M059J (cell line): ENCODE data around the gene AP5Z1. TPM values are rescaled to one million over a fixed set of nuclear protein-coding genes. Genes with fewer than 3 reads are reported as not detected.

Experiments used
- DNase-seq: peaks from one replicate; pipeline ENCODE4 v3.0.0-alpha.2; 2012; ENCODE audit warnings: low read depth
- total RNA-seq: library from RNA; depleted of rRNA; stranded (reverse); fragments of >200 nt; shearing (Covaris generic); gene quantifications from 2 replicates; pipeline ENCODE4 v1.2.3, GENCODE V29; 2014

AP5Z1 gene
- total RNA-seq, 1 experiment from 2014 or later, result 22.7 TPM

DNA sequence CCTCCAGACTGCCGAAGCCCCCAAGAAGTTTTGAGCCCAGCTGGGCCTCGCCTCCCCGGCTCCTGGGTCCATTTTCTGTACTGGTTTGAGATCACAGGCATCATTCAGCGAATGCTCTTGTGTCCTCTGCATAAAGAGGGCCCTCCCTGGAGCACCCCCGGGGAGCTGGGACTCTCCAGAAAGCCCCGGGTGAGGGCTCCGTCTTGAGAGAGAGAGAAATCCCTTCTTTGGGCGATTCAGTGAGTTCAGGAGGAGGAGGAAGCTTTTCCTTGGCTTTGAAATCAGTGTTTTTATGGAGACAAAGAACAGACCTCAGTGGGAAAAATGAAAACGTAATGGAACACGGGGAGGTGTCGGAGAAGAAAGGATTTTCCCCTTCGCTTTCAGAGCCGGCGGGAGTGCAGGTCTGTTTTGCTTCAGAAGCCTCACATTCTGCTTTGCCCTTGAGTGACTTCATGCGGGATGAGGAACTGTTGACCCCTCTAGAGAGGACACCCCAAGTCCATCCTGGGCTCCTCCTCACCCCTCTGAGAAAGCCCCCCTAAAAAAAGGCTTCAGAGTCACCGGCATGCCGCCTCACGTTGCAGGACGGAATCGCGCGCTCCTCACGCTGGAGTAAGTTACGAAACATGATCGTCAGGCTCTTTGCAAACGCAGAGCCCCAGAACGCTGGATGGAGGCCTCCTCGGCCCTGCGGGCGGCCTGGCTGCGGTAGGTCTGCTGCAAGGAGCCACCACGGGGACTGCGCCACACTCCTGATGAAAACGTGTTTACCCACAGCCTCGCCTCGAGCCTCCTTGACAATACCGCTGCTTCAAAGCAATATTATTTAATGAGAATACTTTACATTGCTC, 8.5 kb upstream of the AP5Z1 start:
- no peak for DNase-seq

DNA sequence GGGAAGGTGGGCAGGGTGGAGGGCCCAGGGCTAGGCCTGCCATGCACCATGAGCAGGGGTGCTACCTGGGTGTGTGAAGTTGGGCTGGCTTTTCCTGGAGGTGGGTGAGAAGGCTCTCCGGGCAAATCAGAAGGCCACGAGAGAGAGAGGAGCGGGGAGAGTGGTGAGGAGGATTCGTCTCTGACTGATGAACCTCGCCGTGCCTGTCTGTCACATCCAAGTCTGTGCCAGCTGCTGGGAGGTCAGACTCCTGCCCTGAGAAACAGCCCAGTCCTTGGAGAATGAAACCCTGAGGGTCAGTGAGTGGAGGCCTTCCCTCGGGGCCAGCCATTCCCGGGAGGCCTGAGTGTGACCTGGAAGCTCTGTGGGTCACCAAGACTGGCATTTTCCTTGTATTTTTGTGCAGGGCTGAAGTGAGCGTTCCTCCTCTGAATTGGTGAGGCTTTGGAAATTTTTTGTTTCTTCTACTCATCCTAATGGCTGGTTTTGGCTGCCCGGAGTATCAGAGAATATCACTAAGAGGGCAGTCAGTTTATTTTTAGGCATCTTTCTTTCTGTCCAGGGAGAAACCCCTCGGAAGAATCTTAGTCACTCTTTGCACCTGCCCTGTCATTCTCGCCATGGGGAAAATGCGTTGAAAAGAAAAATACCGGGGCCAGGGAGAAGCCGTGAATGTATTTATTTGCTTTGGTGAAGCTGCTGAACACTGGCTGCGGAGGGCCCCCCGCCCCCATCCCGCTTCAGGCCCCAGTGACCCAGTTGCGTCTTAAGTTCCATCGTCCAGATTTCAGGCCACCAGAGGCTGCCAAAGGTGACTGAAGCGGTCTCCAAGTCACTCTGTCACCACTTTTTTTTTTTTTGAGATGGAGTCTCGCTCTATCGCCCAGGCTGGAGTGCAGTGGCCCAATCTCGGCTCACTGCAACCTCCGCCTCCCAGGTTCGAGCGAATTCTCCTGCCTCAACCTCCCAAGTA, 6.5 kb upstream of the AP5Z1 start:
- no peak for DNase-seq

DNA sequence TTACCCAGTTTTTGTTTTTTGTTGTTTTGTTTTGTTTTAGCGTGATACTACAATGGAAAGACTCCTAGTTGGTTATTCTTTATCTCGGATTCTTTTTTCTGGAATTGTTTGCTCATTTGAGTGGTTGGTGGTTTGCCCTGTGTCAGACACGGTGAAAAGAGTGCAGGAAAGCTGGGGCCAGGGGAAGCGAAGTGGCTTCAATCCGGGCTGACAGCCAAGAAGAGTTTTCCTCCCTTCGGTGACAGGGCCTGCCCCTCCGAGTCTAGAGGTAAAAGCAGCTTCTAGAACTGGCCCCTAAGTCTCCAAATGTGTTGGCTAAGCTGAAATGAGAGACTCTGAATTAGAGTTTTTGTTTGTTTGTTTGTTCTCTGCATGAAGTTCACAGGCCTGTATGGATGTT, 5.7 kb upstream of the AP5Z1 start:
- no peak for DNase-seq

DNA sequence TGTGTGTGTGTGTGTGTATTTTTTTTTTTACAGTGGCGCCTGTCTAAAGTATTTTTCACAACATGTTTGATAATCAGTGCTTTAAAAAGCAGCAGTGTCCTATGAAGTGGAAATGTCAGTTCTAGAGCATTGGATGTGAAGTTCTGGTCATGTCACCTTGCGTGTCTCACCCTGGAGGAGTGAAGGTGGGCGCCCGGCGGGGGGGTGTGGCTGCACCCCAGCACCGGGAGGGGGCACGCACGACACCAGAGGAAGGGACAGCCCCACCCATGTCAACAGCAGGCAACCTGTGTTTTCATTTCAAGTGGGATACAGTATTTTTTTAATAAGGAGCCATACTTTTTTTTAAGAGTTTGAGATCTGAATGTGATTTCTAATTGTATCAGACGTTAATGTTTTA, 4.5 kb upstream of the AP5Z1 start:
- no peak for DNase-seq

DNA sequence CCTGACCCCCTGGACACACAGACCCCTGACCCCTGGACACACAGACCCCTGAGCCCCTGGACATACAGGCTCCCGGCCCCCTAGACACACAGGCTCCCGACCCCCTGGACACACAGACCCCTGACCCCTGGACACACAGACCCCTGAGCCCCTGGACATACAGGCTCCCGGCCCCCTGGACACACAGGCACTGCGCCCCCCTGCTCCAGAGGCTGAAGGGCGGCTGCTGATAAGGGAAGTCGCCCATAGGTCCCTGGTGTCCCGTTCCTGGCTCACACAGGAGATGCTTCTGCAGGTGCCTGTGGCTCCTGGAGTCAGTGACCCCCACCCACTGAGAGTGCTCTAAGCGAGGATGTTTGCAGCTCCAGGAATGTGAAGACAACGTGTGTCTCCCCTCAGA, 3.7 kb upstream of the AP5Z1 start:
- no peak for DNase-seq

DNA sequence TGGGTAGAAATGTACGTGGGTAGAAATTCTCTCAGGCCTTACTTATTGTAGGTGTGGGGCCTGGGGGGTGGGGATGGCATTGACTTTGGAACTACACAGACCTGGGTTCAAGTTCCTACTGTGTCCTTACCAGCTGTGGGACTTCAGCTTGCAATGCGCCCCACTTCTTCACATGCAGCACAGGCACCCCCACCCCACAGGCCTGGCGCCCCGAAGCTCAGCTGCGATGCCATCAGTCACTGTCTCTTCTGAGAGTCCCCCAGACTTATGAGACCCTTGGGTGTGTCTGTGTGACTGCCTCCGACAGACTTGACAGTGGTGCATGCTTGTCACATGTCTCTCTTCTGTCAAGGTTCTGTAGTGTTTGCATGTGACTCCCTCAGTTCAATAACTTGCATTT, 3.1 kb upstream of the AP5Z1 start:
- no peak for DNase-seq

DNA sequence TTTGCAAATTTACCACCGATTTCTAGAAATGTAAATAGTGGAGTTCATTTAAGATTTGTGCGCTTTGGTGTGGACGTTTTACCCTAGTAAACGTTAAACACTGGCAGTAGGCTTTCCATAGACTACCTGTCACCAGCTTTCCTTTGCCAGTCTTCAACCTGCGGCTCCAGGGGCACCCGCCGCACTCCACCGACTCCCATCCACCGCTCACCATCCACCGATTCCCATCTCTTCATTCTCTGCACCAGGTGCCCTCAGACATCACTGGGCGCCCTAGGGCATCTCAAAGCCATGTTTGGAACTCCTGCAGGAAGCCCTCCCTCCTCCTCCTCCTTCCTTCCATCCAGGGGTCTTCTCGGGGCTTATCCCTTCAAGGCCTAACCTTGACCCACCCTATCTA, 1.4 kb upstream of the AP5Z1 start:
- no peak for DNase-seq

DNA sequence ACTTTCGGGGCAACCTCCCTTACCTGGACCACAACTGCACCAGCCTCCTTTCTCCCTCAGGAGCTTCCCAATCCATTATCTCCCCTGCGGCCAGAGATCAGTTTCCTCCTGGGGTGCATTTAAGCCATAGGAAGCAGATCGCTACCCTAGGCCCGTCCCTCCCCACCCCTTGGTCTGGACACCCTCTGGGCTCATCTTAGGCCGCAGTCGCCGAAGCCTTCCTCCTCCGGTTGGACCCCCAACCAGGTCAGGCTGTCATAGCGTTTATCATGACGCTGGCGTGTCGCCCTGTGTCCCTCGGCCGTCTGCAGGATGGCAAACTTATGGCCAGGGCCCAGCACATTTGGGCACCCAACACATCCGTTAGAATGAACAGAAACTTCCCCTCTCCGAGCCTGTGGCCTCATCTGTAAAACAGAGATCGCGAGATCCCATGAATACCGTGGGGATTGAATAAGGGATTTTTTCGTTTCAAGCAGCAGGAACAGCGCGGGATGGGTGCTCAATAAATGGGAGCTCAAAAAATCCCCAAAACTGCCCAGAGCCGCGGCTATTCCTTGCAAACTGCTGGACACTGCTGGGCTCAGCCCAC, 669 bp upstream of the AP5Z1 start:
- peak; percentile 75 for DNase-seq

DNA sequence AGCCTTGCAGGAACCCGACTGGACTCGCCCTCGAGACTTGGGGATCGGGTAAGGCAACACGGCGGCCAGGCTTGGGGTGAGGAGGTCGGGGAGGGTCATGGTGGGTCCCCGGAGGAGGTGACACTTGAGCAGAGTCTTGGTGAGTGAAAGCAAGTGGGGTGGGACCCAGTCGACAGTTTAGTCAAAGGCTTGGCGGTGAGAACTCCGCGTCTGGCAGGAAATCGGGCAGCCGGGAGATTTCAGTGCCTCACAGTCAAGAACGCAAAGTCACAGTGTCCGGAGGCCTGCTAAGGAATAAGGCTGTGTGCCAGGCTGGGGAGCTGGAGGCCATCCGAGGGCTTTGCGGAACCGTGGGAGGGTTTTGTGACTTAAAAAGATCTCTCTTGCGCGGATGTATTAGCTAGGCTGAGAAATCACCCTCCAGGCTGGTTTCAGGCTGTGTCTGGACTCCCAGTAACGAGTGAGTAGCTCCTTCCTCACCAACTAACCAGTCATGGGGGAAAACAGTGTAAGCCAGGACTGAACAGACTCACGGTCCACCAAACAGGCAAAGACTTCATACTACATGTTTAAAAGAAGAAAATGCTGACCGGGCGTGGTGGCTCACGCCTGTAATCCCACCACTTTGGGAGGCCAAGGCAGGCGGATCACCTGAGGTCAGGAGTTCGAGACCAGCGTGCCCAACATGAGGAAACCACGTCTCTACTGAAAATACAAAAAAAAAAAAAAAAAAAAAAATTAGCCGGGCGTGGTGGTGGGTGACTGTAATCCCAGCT, 613 bp downstream of the AP5Z1 start:
- DNase-seq, result peak; percentile 50

DNA sequence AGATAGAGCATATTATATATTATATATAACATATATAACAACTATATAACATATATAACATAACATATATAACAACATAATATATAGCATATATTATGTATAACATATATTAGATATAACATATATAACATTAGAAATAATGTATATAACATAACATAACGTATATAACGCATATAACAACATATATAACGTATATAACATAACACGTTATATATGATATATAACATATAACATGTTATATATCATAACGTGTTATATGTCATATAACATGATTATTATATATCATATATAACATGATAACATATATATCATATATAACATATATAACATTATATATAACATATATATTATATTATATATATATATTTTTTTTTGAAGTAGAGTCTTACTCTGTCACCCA, 3.7 kb downstream of the AP5Z1 start:
- no peak for DNase-seq

DNA sequence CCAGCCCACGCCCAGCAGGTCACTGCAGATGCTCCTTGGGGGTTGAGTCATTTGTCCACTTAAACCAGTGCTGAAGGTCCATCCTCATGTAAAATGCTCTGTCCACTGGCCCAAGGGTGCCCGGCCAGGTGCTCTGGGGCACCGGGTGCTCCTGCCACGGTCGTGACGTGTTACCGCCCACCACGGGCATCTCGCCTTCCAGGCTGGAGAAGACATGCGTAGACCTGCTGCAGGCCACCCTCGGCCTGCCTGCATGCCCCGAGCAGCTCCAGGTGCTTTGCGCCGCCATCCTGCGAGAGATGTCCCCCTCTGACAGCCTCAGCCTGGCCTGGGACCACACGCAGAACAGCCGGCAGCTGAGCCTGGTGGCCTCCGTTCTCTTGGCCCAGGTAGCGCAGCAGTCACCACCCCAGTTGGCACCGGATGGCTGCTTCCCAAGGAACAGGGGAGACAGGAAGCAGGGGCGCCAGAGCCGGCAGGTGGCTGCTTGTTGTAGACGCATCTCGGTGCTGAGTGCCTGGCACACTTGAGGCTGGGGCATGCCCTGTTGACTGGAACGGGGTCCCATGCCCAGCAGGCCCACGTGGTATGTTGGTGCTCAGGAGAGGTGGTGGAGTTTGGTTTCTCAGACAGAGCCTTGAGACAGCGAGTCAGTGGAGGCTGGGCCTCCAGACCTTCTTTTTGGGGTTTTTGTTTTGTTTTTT, 6.1 kb downstream of the AP5Z1 start:
- DNase-seq, result no peak

DNA sequence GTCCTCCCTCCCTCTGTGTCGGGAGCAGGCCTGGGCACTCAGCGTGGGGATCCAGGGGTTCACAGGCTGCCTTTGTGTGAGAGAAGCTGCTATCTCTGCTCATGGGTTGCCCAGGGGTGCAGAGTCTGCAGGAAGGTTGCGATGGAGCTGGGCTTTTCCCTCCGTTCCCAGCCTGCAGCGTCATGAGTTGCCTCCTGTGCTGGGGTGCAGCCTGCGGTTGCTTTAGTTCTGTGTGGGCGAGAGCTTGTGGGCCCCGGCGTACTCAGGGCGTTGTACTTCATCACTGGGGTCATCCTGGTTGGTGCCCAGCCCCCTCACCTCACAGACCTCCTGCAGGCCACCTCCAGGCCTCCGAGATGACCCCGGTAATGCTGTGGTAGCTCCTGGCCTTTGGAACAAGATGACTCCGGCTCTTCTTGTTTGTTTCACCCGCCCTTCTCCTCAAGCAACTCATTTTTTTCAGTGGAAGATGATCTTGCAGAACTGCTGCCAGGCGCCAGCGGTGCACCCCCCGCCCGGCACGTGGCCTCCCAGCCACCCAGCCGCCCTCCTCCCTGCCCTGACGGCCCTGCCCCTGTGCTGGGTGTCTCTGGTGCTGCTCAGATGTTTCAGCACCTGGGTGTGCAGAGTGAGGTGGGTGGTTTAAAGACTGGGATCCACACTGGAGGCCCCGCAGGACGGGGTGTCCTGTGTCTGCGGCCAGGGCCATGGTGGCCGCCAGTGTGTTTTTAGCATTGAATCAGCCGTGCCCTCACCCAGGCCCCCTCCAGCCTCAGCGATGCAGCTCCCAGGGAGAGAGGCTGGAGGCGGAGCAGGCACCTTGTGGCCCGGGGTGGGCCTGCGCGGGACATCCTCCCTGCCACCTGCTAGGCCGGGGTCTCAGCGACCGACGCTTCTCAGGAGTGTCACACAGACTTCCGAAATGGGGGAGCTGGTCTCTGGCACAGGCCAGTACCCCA, 7.2 kb downstream of the AP5Z1 start:
- no peak for DNase-seq

DNA sequence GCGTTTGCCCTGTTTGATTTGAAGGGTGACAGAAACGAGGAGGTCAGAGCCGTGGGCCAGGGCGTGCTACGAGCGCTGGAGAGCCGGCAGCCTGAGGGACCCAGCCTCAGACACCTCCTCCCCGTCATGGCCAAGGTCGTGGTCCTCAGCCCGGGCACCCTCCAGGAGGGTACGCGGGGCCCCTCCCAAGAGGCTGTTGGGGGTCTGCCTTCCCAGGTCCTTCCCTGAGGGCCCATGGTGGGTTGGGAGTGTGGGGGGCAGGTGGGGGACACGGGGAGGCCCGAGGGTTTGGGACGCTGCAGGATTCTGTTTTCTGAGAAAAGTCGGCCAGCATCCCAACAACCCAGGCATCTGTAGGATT, 7.8 kb downstream of the AP5Z1 start:
- no peak for DNase-seq

DNA sequence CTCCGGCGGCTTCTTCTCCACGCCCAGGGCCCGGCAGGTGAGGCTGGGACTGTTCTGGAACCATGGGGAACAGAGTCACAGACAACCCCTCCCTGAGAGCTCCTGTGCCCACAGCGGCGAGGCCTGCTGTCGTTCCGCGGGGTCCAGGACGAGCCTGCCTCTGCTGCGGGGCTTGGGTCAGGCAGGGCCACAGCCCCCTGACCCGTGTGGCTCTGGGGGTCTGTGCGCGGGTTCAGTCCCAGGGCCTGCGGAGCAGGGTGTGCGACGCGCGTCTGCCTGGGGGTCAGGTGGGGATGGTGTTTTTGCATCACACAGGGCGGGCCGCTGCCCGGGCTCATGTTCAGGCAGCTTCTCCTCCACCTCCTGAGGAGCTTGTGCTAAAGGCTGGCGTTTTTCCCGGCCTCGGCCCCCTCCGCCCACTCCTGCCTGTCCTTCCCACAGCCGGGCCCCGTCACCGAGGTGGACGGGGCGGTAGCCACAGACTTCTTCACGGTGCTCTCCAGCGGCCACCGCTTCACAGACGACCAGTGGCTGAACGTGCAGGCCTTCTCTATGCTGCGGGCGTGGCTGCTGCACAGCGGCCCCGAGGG, 8.4 kb downstream of the AP5Z1 start:
- DNase-seq, result no peak

DNA sequence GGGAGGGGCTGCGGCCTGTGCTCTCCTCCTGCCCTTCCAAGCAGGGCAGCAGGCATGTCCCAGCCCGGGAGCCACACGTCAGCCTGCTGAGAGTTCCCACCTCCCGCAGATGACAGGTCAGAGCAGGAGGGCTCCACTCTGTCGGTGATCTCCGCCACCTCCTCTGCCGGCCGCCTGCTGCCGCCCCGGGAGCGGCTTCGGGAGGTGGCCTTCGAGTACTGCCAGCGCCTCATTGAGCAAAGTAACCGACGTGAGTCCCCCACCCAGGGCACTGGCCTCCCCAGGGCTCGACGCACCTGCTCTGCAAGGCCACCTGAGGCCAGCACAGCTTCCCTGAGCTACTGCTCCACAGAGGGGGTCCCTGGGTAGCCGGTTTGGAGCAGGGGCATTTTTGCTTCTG, 9.4 kb downstream of the AP5Z1 start:
- DNase-seq, result no peak

DNA sequence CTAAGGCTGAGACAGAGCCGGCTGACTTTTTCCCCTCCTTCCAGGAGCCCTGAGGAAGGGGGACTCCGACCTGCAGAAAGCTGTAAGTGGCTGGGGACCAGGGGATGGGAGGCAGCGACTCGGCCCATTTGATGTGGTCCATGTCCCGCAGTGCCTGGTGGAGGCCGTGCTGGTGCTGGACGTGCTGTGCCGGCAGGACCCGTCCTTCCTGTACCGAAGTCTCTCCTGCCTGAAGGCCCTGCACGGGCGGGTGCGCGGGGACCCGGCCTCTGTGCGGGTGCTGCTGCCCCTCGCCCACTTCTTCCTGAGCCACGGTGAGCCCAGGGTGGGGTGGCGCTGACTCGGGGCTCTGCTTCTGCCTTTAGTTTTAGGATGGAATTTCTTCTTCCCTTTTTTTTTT, 9.9 kb downstream of the AP5Z1 start:
- DNase-seq, result no peak

DNA sequence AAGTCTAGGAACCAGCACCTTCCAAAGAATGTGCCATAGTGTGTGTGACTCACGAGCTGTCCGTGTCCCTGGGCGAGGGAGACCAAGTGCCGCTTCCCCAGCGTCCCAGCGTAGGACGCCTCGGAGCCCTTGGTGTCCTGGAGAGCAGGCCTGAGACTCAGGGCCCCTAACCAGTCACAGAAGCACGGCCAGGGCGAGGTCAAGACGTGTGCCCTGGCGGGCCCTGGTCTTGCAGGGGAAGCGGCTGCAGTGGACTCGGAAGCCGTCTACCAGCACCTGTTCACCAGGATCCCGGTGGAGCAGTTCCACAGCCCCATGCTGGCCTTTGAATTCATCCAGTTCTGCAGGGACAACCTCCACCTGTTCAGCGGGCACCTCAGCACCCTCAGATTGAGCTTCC, 10.6 kb downstream of the AP5Z1 start:
- DNase-seq, result no peak

DNA sequence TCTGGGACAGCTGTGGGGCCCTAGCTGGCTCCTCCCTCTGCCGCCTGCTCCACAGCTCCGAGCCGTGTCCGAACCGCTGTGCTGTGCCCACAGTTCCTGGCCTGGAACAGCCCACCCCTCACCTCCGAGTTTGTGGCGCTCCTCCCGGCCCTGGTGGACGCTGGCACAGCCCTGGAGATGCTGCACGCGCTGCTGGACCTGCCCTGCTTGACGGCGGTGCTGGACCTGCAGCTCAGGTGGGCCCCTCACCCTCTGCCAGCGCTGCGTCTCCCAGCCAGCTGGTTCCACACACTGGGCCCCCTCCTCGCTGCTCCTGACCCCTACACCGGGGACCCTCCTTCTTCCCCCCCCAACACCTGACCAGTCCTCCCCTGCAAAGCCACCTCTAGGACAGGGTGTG, 12.1 kb downstream of the AP5Z1 start:
- DNase-seq, result no peak

DNA sequence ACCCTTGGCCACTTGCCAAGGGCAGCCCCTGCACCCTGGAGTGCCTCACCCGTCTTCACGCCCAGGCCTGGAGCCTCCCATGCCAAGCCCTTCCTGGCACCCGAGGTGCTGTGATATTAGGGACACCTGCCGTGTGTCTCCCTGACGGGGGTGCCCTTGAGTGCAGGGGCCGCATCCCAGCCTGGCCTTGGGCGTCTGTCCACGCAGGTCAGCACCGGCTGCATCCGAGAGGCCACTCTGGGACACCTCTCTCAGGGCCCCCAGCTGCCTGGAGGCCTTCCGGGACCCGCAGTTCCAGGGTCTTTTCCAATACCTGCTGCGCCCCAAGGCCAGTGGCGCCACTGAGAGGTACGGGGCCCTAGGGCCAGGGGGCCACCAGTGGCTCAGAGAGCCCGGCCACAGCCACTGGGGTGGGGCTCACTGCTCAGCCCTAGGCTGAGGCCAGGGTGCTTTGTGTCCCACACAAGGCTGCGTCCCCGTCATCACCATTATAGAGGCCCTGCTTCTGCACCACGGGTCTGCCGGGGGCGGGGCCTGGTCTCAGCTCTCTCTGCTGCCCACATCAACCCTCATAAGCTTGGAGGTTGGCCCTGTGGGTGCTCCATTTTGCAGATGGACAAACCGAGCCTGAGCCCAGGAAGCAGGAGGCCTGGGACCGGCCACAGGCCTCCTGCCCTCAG, 12.7 kb downstream of the AP5Z1 start:
- no peak for DNase-seq
